ENCODE measurements around the gene FAM111A. TPM values are rescaled to one million over a fixed set of nuclear protein-coding genes. Genes with fewer than 3 reads are reported as not detected.
A peak's percentile ranks its signal among the peaks of the same experiment; 100 is the strongest.
"Not testable (repeated sequence)": the region's sequence is repeated elsewhere in the genome, so short reads cannot be mapped to it uniquely, and the experiment has no call there.

The FAM111A gene
- total RNA-seq, 6 experiments from 2014 or later: 10.8 to 19.5 (median 16.6) TPM

GRCh38 chr11:59115553-59115952, 27.1 kb upstream of the FAM111A start:
- Histone ChIP-seq H3K4me3 (no peak overlapping the region), H3K36me3 (no peaks in the 10 kb centered on the region), H3K27ac (no peak overlapping the region), H3K9me3 (peaks cover 0 to 7% (median 2%) of the 10 kb centered on the region in 4 donors), H3K4me1 (no peaks in the 10 kb centered on the region), H3K27me3 (no peaks in the 10 kb centered on the region)
- intact Hi-C loops (cut with DNase I): no loop called here
- no peak for ATAC-seq
- TF ChIP-seq POLR2A (IDR thresholded peaks at IDR 0.05): no peak
- TF ChIP-seq, protein P1, sequence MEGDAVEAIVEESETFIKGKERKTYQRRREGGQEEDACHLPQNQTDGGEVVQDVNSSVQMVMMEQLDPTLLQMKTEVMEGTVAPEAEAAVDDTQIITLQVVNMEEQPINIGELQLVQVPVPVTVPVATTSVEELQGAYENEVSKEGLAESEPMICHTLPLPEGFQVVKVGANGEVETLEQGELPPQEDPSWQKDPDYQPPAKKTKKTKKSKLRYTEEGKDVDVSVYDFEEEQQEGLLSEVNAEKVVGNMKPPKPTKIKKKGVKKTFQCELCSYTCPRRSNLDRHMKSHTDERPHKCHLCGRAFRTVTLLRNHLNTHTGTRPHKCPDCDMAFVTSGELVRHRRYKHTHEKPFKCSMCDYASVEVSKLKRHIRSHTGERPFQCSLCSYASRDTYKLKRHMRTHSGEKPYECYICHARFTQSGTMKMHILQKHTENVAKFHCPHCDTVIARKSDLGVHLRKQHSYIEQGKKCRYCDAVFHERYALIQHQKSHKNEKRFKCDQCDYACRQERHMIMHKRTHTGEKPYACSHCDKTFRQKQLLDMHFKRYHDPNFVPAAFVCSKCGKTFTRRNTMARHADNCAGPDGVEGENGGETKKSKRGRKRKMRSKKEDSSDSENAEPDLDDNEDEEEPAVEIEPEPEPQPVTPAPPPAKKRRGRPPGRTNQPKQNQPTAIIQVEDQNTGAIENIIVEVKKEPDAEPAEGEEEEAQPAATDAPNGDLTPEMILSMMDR (IDR thresholded peaks at IDR 0.05): no peak
- WGBS (ENCODE audit: insufficient coverage, low coverage, low lambda C conversion rate, missing lambda C conversion rate): 100% methylated on average over 1 of the region's 1 CpG
- DNase-seq: no peak

- no peak for DNase-seq
- H3K9me3 ChIP-seq: peaks cover 0 to 7% (median 2%) of the 10 kb centered on the region in 4 donors
- no peaks in the 10 kb centered on the region for H3K27me3 ChIP-seq
- intact Hi-C loops (cut with DNase I): no loop called here
- no peaks in the 10 kb centered on the region for H3K4me1 ChIP-seq
- H3K36me3 ChIP-seq: no peaks in the 10 kb centered on the region
- H3K4me3 ChIP-seq: no peak overlapping the region
- WGBS (ENCODE audit: insufficient coverage, low coverage, low lambda C conversion rate, missing lambda C conversion rate): 90% methylated on average over 1 of the region's 2 CpGs
- no peak for ATAC-seq
- TF ChIP-seq, protein P1 (IDR thresholded peaks at IDR 0.05): no peak
- no peak for TF ChIP-seq POLR2A (IDR thresholded peaks at IDR 0.05)
- H3K27ac ChIP-seq: no peak overlapping the region
Measured at GRCh38 chr11:59117774-59118173, 24.9 kb upstream of the FAM111A start.

DNA sequence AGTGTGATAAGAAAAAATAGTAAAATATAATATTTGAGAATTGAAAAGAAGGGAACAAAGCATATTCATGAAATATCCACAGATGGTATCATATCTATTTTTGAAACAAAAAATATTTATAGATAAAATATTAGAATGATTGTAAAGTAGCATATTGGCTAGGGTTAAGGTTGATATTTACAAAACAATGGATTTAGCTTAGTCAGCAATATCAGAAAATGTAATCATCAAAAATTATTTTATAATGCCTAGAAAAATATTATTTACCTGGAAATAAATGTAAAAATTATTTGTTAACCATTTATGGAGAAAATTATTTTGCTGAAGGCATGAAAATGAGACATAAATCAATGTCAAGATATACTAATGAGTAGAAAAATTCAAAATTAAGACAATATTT, 22.8 kb upstream of the FAM111A start:
- intact Hi-C loops (cut with DNase I): no loop called here
- DNase-seq (no peak), ATAC-seq (no peak)
- Histone ChIP-seq H3K4me3 (no peak overlapping the region), H3K27ac (no peak overlapping the region), H3K4me1 (no peaks in the 10 kb centered on the region), H3K9me3 (peaks cover 0 to 7% (median 2%) of the 10 kb centered on the region in 4 donors), H3K27me3 (no peaks in the 10 kb centered on the region), H3K36me3 (no peaks in the 10 kb centered on the region)
- TF ChIP-seq, protein P1 (IDR thresholded peaks at IDR 0.05): no peak
- TF ChIP-seq POLR2A (IDR thresholded peaks at IDR 0.05): no peak

GRCh38 chr11:59135648-59136461, 6.8 kb upstream of the FAM111A start:
- H3K27ac ChIP-seq: no peak overlapping the region
- H3K9me3 ChIP-seq: no peaks in the 10 kb centered on the region
- TF ChIP-seq POLR2A (IDR thresholded peaks at IDR 0.05): no peak
- TF ChIP-seq, protein P1 (IDR thresholded peaks at IDR 0.05): peak; percentile 87 to 98 (median 96)
- peaks cover 0 to 14% (median 0%) of the 10 kb centered on the region in 4 donors for H3K36me3 ChIP-seq
- peaks cover 0 to 4% (median 2%) of the 10 kb centered on the region in 4 donors for H3K4me1 ChIP-seq
- DNase-seq: peak; percentile 77 to 86 (median 83)
- intact Hi-C loops (cut with DNase I): no loop called here
- 11% methylated on average over 19 of the region's 20 CpGs for WGBS (ENCODE audit: insufficient coverage, low coverage, low lambda C conversion rate, missing lambda C conversion rate)
- H3K27me3 ChIP-seq: no peaks in the 10 kb centered on the region
- ATAC-seq: peak; percentile 99 to 100 (median 100)
- H3K4me3 ChIP-seq: no peak overlapping the region

- H3K27me3 ChIP-seq; DNase-seq; H3K9me3 ChIP-seq; intact Hi-C loops (cut with DNase I); H3K27ac ChIP-seq; H3K4me3 ChIP-seq; H3K4me1 ChIP-seq; ATAC-seq: not testable (repeated sequence)
- 68% methylated on average over 6 of the region's 6 CpGs for WGBS (ENCODE audit: insufficient coverage, low coverage, low lambda C conversion rate, missing lambda C conversion rate)
- H3K36me3 ChIP-seq: peaks cover 0 to 14% (median 0%) of the 10 kb centered on the region in 4 donors
Measured at GRCh38 chr11:59136551-59136950, 6.1 kb upstream of the FAM111A start.

All from right lobe of liver (tissue), 6 donors.